ENCODE results near the gene CPVL. TPM values are rescaled to one million over a fixed set of nuclear protein-coding genes. Genes with fewer than 3 reads are reported as not detected.

The CPVL gene
- total and polyA plus RNA-seq, 4 donors: 6.0 to 39.0 (median 12.9) TPM

GRCh38 chr7:28988810-28989209 is 157.5 kb downstream of the CPVL start:
- H3K9me3 ChIP-seq (ENCODE audit: control insufficient read depth in 4 of 4, low read length in 3 of 4): no peaks in the 10 kb centered on the region
- H3K4me3 ChIP-seq (ENCODE audit: low read depth in 1 of 3, low read length in 3 of 3): no peak overlapping the region
- no peaks in the 10 kb centered on the region for H3K27me3 ChIP-seq (ENCODE audit: control insufficient read depth in 4 of 4, insufficient read depth in 4 of 4, low read length in 3 of 4)
- no peak for TF ChIP-seq MAX (IDR thresholded peaks at IDR 0.05)
- TF ChIP-seq JUND (IDR thresholded peaks at IDR 0.05): no peak
- no peak for TF ChIP-seq GABPA (IDR thresholded peaks at IDR 0.05 in 1 of 2, conservative IDR thresholded peaks at IDR 0.05 in 1 of 2)
- no peak for TF ChIP-seq REST (IDR thresholded peaks at IDR 0.05)
- no peak for TF ChIP-seq SP1 (IDR thresholded peaks at IDR 0.05)
- no peak for TF ChIP-seq HNF4A (conservative IDR thresholded peaks at IDR 0.05)
- no peak for TF ChIP-seq ATF3 (IDR thresholded peaks at IDR 0.05)
- TF ChIP-seq NR2F2 (IDR thresholded peaks at IDR 0.05): no peak
- no peak for TF ChIP-seq HNF4G (IDR thresholded peaks at IDR 0.05)
- DNase-seq (ENCODE audit: low spot score): no peak
- no peaks in the 10 kb centered on the region for H3K36me3 ChIP-seq (ENCODE audit: control insufficient read depth in 4 of 4, insufficient read depth in 3 of 4, low read depth in 1 of 4, low read length in 3 of 4)
- H3K9ac ChIP-seq (ENCODE audit: low read depth in 1 of 2, low read length in 2 of 2): no peak overlapping the region
- H3K4me1 ChIP-seq (ENCODE audit: control insufficient read depth in 4 of 4, insufficient read depth in 4 of 4, low read length in 3 of 4): no peaks in the 10 kb centered on the region
- H3K27ac ChIP-seq (ENCODE audit: low read depth in 1 of 2, low read length in 2 of 2): no peak overlapping the region
- WGBS: 94% methylated on average over 4 of the region's 4 CpGs

GRCh38 chr7:28988091-28988490 is 158.2 kb downstream of the CPVL start:
- DNase-seq (ENCODE audit: low spot score): no peak
- H3K9ac ChIP-seq (ENCODE audit: low read depth in 1 of 2, low read length in 2 of 2): no peak overlapping the region
- H3K4me3 ChIP-seq (ENCODE audit: low read depth in 1 of 3, low read length in 3 of 3): no peak overlapping the region
- no peaks in the 10 kb centered on the region for H3K4me1 ChIP-seq (ENCODE audit: control insufficient read depth in 4 of 4, insufficient read depth in 4 of 4, low read length in 3 of 4)
- no peak overlapping the region for H3K27ac ChIP-seq (ENCODE audit: low read depth in 1 of 2, low read length in 2 of 2)
- no peak for TF ChIP-seq REST (IDR thresholded peaks at IDR 0.05)
- no peak for TF ChIP-seq YY1 (IDR thresholded peaks at IDR 0.05)
- no peak for TF ChIP-seq MAX (IDR thresholded peaks at IDR 0.05)
- no peak for TF ChIP-seq GABPA (IDR thresholded peaks at IDR 0.05 in 1 of 2, conservative IDR thresholded peaks at IDR 0.05 in 1 of 2)
- TF ChIP-seq ATF3 (IDR thresholded peaks at IDR 0.05): no peak
- TF ChIP-seq TAF1 (conservative IDR thresholded peaks at IDR 0.05): no peak
- no peak for TF ChIP-seq HNF4G (IDR thresholded peaks at IDR 0.05)
- no peak for TF ChIP-seq RXRA (IDR thresholded peaks at IDR 0.05)
- TF ChIP-seq NR2F2 (IDR thresholded peaks at IDR 0.05): no peak
- TF ChIP-seq CTCF (IDR thresholded peaks at IDR 0.05; ENCODE audit: low read depth, low read length, missing input control): no peak
- TF ChIP-seq FOXA1 (IDR thresholded peaks at IDR 0.05): no peak
- TF ChIP-seq HNF4A (conservative IDR thresholded peaks at IDR 0.05): no peak
- no peak for TF ChIP-seq SP1 (IDR thresholded peaks at IDR 0.05)
- TF ChIP-seq JUND (IDR thresholded peaks at IDR 0.05): no peak
- TF ChIP-seq ZBTB33 (IDR thresholded peaks at IDR 0.05): no peak
- H3K36me3 ChIP-seq (ENCODE audit: control insufficient read depth in 4 of 4, insufficient read depth in 3 of 4, low read depth in 1 of 4, low read length in 3 of 4): no peaks in the 10 kb centered on the region
- H3K27me3 ChIP-seq (ENCODE audit: control insufficient read depth in 4 of 4, insufficient read depth in 4 of 4, low read length in 3 of 4): no peaks in the 10 kb centered on the region
- H3K9me3 ChIP-seq (ENCODE audit: control insufficient read depth in 4 of 4, low read length in 3 of 4): no peaks in the 10 kb centered on the region
- WGBS: 85% methylated on average over 5 of the region's 5 CpGs
